CD14-positive monocyte (primary cell): ENCODE data around the gene RASGRF2. TPM values are rescaled to one million over a fixed set of nuclear protein-coding genes. Genes with fewer than 3 reads are reported as not detected.

Experiments
- DNase-seq, 3 donors: peaks; one replicate each; pipeline ENCODE4 v3.0.0-alpha.2; 2011 to 2022
- H2AFZ ChIP-seq: 2 replicates; pipeline ENCODE4 v1.6.0; 2012; ENCODE audit warnings: mild to moderate bottlenecking, low read depth, low read length, inconsistent platforms; ENCODE audit not compliant: insufficient read depth, poor library complexity, severe bottlenecking
- H3K27ac ChIP-seq, 2 donors: 1 replicate in 1 of 2; 2 replicates in 1 of 2; pipeline ENCODE4 v1.5.1; 2012 to 2013; ENCODE audit warnings: low read length in 2 of 2, control low read depth in 1 of 2, inconsistent platforms in 1 of 2, low read depth in 1 of 2, mild to moderate bottlenecking in 1 of 2
- H3K27me3 ChIP-seq, 2 donors: one replicate each; pipeline versions ENCODE4 v1.6.0 to v1.6.1; 2011 to 2013; ENCODE audit warnings: low read length in 2 of 2; ENCODE audit not compliant: control insufficient read depth in 2 of 2, insufficient read depth in 2 of 2
- H3K36me3 ChIP-seq, 2 donors: replicated peaks in 1 of 2; 1 replicate in 1 of 2; 2 replicates in 1 of 2; pipeline versions ENCODE4 v1.5.1 to v1.6.1; 2012 to 2013; ENCODE audit warnings: low read length in 2 of 2, control low read depth in 1 of 2, inconsistent platforms in 1 of 2, mild to moderate bottlenecking in 1 of 2; ENCODE audit not compliant: insufficient read depth in 2 of 2, control insufficient read depth in 1 of 2
- H3K4me1 ChIP-seq, 2 donors: 1 replicate in 1 of 2; 2 replicates in 1 of 2; pipeline versions ENCODE4 v1.5.1 to v1.6.1; 2012 to 2013; ENCODE audit warnings: low read length in 2 of 2, control low read depth in 1 of 2, inconsistent platforms in 1 of 2, mild to moderate bottlenecking in 1 of 2, moderate library complexity in 1 of 2; ENCODE audit not compliant: insufficient read depth in 2 of 2, control insufficient read depth in 1 of 2
- H3K4me2 ChIP-seq: replicated peaks from 2 replicates; pipeline ENCODE3; 2012; ENCODE audit warnings: low read length, moderate library complexity, mild to moderate bottlenecking; ENCODE audit not compliant: poor library complexity, severe bottlenecking; ENCODE audit errors: extremely low read depth
- H3K4me3 ChIP-seq, 3 experiments: fragments of 200-600 bp in 1 of 3; sonication (generic) in 1 of 3; replicated peaks in 1 of 3; 1 replicate in 2 of 3; 2 replicates in 1 of 3; pipeline ENCODE4 v1.5.1; 2011 to 2013; ENCODE audit warnings: low read length in 3 of 3, mild to moderate bottlenecking in 3 of 3, control low read depth in 2 of 3, low read depth in 2 of 3, inconsistent platforms in 1 of 3, moderate library complexity in 1 of 3
- H3K79me2 ChIP-seq: 2 replicates; pipeline ENCODE4 v1.6.0; 2012; ENCODE audit warnings: mild to moderate bottlenecking, control low read depth, inconsistent platforms, low read length, moderate library complexity; ENCODE audit not compliant: insufficient read depth
- H3K9ac ChIP-seq: 2 replicates; pipeline ENCODE4 v1.6.0; 2017; ENCODE audit warnings: low read length, mild to moderate bottlenecking; ENCODE audit not compliant: insufficient read depth, poor library complexity, severe bottlenecking
- H3K9me3 ChIP-seq, 2 donors: replicated peaks in 1 of 2; 1 replicate in 1 of 2; 2 replicates in 1 of 2; pipeline versions ENCODE4 v1.5.1 to v1.6.1; 2012 to 2013; ENCODE audit warnings: low read length in 2 of 2, control low read depth in 1 of 2; ENCODE audit not compliant: control insufficient read depth in 1 of 2, insufficient read depth in 1 of 2
- H4K20me1 ChIP-seq: 2 replicates; pipeline ENCODE4 v1.6.0; 2012; ENCODE audit warnings: mild to moderate bottlenecking, low read length, control low read depth, moderate library complexity; ENCODE audit not compliant: insufficient read depth
- H3K27ac Mint-ChIP-seq, 7 donors: one replicate each; pipeline ENCODE4 v1.8.0; 2020; ENCODE audit warnings: mild to moderate bottlenecking in 7 of 7, mixed read lengths in 7 of 7, moderate library complexity in 6 of 7, inconsistent platforms in 2 of 7
- H3K27me3 Mint-ChIP-seq, 3 donors: one replicate each; pipeline ENCODE4 v1.8.0; 2021 to 2022; ENCODE audit warnings: low read depth in 3 of 3, mild to moderate bottlenecking in 3 of 3, mixed read lengths in 3 of 3, moderate library complexity in 3 of 3, inconsistent platforms in 1 of 3
- H3K36me3 Mint-ChIP-seq, 2 donors: one replicate each; pipeline ENCODE4 v1.8.0; 2020; ENCODE audit warnings: mixed read lengths in 2 of 2, inconsistent platforms in 1 of 2, mild to moderate bottlenecking in 1 of 2
- H3K4me1 Mint-ChIP-seq: one replicate; pipeline ENCODE4 v1.8.0; 2020; ENCODE audit warnings: mild to moderate bottlenecking, mixed read lengths
- H3K4me3 Mint-ChIP-seq, 2 donors: one replicate each; pipeline ENCODE4 v1.8.0; 2020; ENCODE audit warnings: mild to moderate bottlenecking in 2 of 2, mixed read lengths in 2 of 2, moderate library complexity in 1 of 2
- H3K9me3 Mint-ChIP-seq, 7 donors: one replicate each; pipeline ENCODE4 v1.8.0; 2020 to 2022; ENCODE audit warnings: mixed read lengths in 7 of 7, mild to moderate bottlenecking in 6 of 7, moderate library complexity in 6 of 7, inconsistent platforms in 2 of 7
- CTCF ChIP-seq: fragments of 200-600 bp; IDR thresholded peaks from one replicate; pipeline ENCODE4 v1.8.0; 2022; ENCODE audit warnings: antibody characterized with exemption, mild to moderate bottlenecking
- WGBS: methylation state at CpG from one replicate; pipeline ENCODE4 v1.1.5; 2013; ENCODE audit warnings: missing lambda C conversion rate; ENCODE audit not compliant: insufficient coverage; 5-methylcytosine and 5-hydroxymethylcytosine counted together
- intact Hi-C, 2 donors: fragments of 100-400 bp; cut with micrococcal nuclease; formaldehyde crosslinking; loops; one replicate each; pipeline versions ENCODE4 v1.15.0 to v1.15.1; 2023
- polyA plus RNA-seq, 3 donors: library from polyadenylated mRNA; depleted of rRNA in 1 of 3; unstranded in 2 of 3; stranded (reverse) in 1 of 3; fragments of 300-500 nt in 2 of 3; fragments of >200 nt in 1 of 3; fragmentation: Illumina TruSeq in 2 of 3; gene quantifications; 1 replicate in 2 of 3; 2 replicates in 1 of 3; pipeline ENCODE4 v1.2.3, GENCODE V29; 2012 to 2021

The RASGRF2 gene
- polyA plus RNA-seq, 3 donors: 0.01 to 0.02 TPM; not detected in 1

GRCh38 chr5:81234299-81234698, 274.1 kb downstream of the RASGRF2 start:
- no peak overlapping the region for H3K27ac Mint-ChIP-seq
- Histone ChIP-seq H3K9ac (no peak overlapping the region), H3K36me3 (no peaks in the 10 kb centered on the region), H3K27ac (no peak overlapping the region), H2AFZ (no peak overlapping the region), H3K4me1 (no peaks in the 10 kb centered on the region), H3K27me3 (peaks cover 0 to 5% of the 10 kb centered on the region in 2 donors), H3K4me3 (no peak overlapping the region), H4K20me1 (no peaks in the 10 kb centered on the region), H3K79me2 (no peaks in the 10 kb centered on the region), H3K9me3 (no peaks in the 10 kb centered on the region), H3K4me2 (no peak overlapping the region)
- H3K4me1 Mint-ChIP-seq: peaks cover 11% of the 10 kb centered on the region
- H3K27me3 Mint-ChIP-seq: peaks cover 3 to 22% (median 9%) of the 10 kb centered on the region in 3 donors
- TF ChIP-seq CTCF: no peak
- no peak overlapping the region for H3K4me3 Mint-ChIP-seq
- DNase-seq: no peak
- intact Hi-C loops: no loop called here
- no peaks in the 10 kb centered on the region for H3K36me3 Mint-ChIP-seq
- H3K9me3 Mint-ChIP-seq: peaks cover 0 to 1% (median 0%) of the 10 kb centered on the region in 7 donors
- 90% methylated on average over 7 of the region's 7 CpGs for WGBS

GRCh38 chr5:81234801-81235200, 274.6 kb downstream of the RASGRF2 start:
- Histone ChIP-seq H3K27ac (no peak overlapping the region), H3K9me3 (no peaks in the 10 kb centered on the region), H3K36me3 (no peaks in the 10 kb centered on the region), H3K4me3 (no peak overlapping the region), H3K4me2 (no peak overlapping the region), H3K79me2 (no peaks in the 10 kb centered on the region), H2AFZ (no peak overlapping the region), H3K27me3 (peaks cover 0 to 5% of the 10 kb centered on the region in 2 donors), H4K20me1 (no peaks in the 10 kb centered on the region), H3K4me1 (no peaks in the 10 kb centered on the region), H3K9ac (no peak overlapping the region)
- H3K4me1 Mint-ChIP-seq: peaks cover 11% of the 10 kb centered on the region
- intact Hi-C loops: no loop called here
- peaks cover 0 to 1% (median 0%) of the 10 kb centered on the region in 7 donors for H3K9me3 Mint-ChIP-seq
- DNase-seq: no peak
- H3K27me3 Mint-ChIP-seq: peaks cover 3 to 22% (median 9%) of the 10 kb centered on the region in 3 donors
- WGBS: 67% methylated on average over 1 of the region's 3 CpGs
- no peaks in the 10 kb centered on the region for H3K36me3 Mint-ChIP-seq
- TF ChIP-seq CTCF: no peak
- no peak overlapping the region for H3K27ac Mint-ChIP-seq
- H3K4me3 Mint-ChIP-seq: no peak overlapping the region
